ENCODE results near the gene MDM2. TPM values are rescaled to one million over a fixed set of nuclear protein-coding genes. Genes with fewer than 3 reads are reported as not detected.

Gene MDM2
- total and polyA plus RNA-seq, 2 donors (not counting 3 experiments of a cell fraction or from before 2014, with no cell fraction given), result 16.7 to 270 TPM

- peaks cover 5 to 36% of the 10 kb centered on the region in 2 experiments for H3K36me3 ChIP-seq (ENCODE audit: control insufficient read depth in 2 of 2, extremely low read depth in 1 of 2, insufficient read depth in 2 of 2, low read length in 2 of 2)
- H3K4me1 ChIP-seq (ENCODE audit: control insufficient read depth, extremely low read depth, insufficient read depth, low read length), result peaks cover 5% of the 10 kb centered on the region
- ChIA-PET CTCF (interaction anchor here (2.6 kb wide), 1 partner anchor 17 kb away, joined by 11 read pairs; no protein-coding TSS in a partner anchor), POLR2A (interaction anchor here (1.0 to 1.5 kb wide), 3 partner anchors 9 to 67 kb away, joined by 4 to 5 read pairs (median 4); no protein-coding TSS in a partner anchor)
- H3K79me2 ChIP-seq (ENCODE audit: control insufficient read depth, insufficient read depth, low read length), result peaks cover 90% of the 10 kb centered on the region
- H3K4me2 ChIP-seq (ENCODE audit: insufficient read depth, low read length), result peak overlapping the region; percentile 86
- no peak for TF ChIP-seq GATA2 (IDR thresholded peaks at IDR 0.05; ENCODE audit: insufficient read depth, insufficient read length, low read depth, low read length)
- H4K20me1 ChIP-seq (replicated peaks; ENCODE audit: control insufficient read depth, extremely low read depth, insufficient read depth, low read length), result peaks cover 30% of the 10 kb centered on the region
- no peak overlapping the region for H3K9ac ChIP-seq (replicated peaks; ENCODE audit: extremely low read depth, insufficient read depth, low read length)
- H3K9me3 ChIP-seq (replicated peaks; ENCODE audit: control insufficient read depth, insufficient read depth, low read length), result no peaks in the 10 kb centered on the region
- FAIRE-seq, result no peak
- no peak overlapping the region for H2AFZ ChIP-seq (ENCODE audit: low read depth, low read length)
- no peak overlapping the region for H3K27ac ChIP-seq (ENCODE audit: insufficient read depth, low read depth, low read length)
- H3K4me3 ChIP-seq (replicated peaks in 1 of 3; ENCODE audit: insufficient read depth in 1 of 3, low read depth in 1 of 3, low read length in 3 of 3), result peak overlapping the region in 1 of 3 experiments; percentile 84
- BruUV-seq (replicated peaks), result no TSS peak
- intact Hi-C loops (cut with micrococcal nuclease), result no loop called here
- dilution Hi-C loops (cut with MboI; ENCODE audit: extremely low pct_ligation_motif_present, low sequenced_read_pairs), result no loop called here
- DNase-seq (ENCODE audit: low read depth, low spot score), result no peak
- H3K9me1 ChIP-seq (replicated peaks; ENCODE audit: control insufficient read depth, extremely low read depth, insufficient read depth, low read length), result no peaks in the 10 kb centered on the region
- no peaks in the 10 kb centered on the region for H3K27me3 ChIP-seq (ENCODE audit: control insufficient read depth in 2 of 2, insufficient read depth in 2 of 2, low read length in 2 of 2)
These were observed 5.2 kb downstream of the MDM2 start for GRCh38 chr12:68813242-68813593.

GRCh38 chr12:68814490-68815231 is 6.7 kb downstream of the MDM2 start:
- Histone ChIP-seq H3K4me2 (ENCODE audit: insufficient read depth, low read length) (peak overlapping the region; percentile 66), H3K27ac (ENCODE audit: insufficient read depth, low read depth, low read length) (no peak overlapping the region), H4K20me1 (replicated peaks; ENCODE audit: control insufficient read depth, extremely low read depth, insufficient read depth, low read length) (peaks cover 30% of the 10 kb centered on the region), H3K4me1 (ENCODE audit: control insufficient read depth, extremely low read depth, insufficient read depth, low read length) (peaks cover 5% of the 10 kb centered on the region), H3K9me1 (replicated peaks; ENCODE audit: control insufficient read depth, extremely low read depth, insufficient read depth, low read length) (no peaks in the 10 kb centered on the region), H3K27me3 (ENCODE audit: control insufficient read depth in 2 of 2, insufficient read depth in 2 of 2, low read length in 2 of 2) (no peaks in the 10 kb centered on the region), H3K9me3 (replicated peaks; ENCODE audit: control insufficient read depth, insufficient read depth, low read length) (no peaks in the 10 kb centered on the region), H3K36me3 (ENCODE audit: control insufficient read depth in 2 of 2, extremely low read depth in 1 of 2, insufficient read depth in 2 of 2, low read length in 2 of 2) (peaks cover 5 to 34% of the 10 kb centered on the region in 2 experiments), H3K9ac (replicated peaks; ENCODE audit: extremely low read depth, insufficient read depth, low read length) (no peak overlapping the region), H3K4me3 (replicated peaks in 1 of 3; ENCODE audit: insufficient read depth in 1 of 3, low read depth in 1 of 3, low read length in 3 of 3) (peak overlapping the region in 1 of 3 experiments; percentile 84), H3K79me2 (ENCODE audit: control insufficient read depth, insufficient read depth, low read length) (peaks cover 88% of the 10 kb centered on the region), H2AFZ (ENCODE audit: low read depth, low read length) (no peak overlapping the region)
- dilution Hi-C loops (cut with MboI; ENCODE audit: extremely low pct_ligation_motif_present, low sequenced_read_pairs), result no loop called here
- FAIRE-seq, result no peak
- ChIA-PET POLR2A (interaction anchor here (0.5 kb wide), 1 partner anchor 78 kb away, joined by 5 read pairs; no protein-coding TSS in a partner anchor), CTCF (interaction anchor here (1.3 kb wide), 1 partner anchor 27 kb away, joined by 4 read pairs; no protein-coding TSS in a partner anchor)
- BruUV-seq (replicated peaks), result no TSS peak
- intact Hi-C loops (cut with micrococcal nuclease), result no loop called here
- TF ChIP-seq CTCF (IDR thresholded peaks at IDR 0.05; ENCODE audit: extremely low read depth in 1 of 2, insufficient read depth in 1 of 2, low read depth in 1 of 2, low read length in 2 of 2) (no peak), POLR2A (IDR thresholded peaks at IDR 0.05; ENCODE audit: low read depth, low read length) (no peak)
- DNase-seq (ENCODE audit: low read depth, low spot score), result no peak
